PC-3 (cell line): ENCODE measurements around the gene DGKI. TPM values are rescaled to one million over a fixed set of nuclear protein-coding genes. Genes with fewer than 3 reads are reported as not detected.

Experiments used
- ATAC-seq: fragments of 200-7000 bp; cut with Tn5 transposase; 2 replicates; pipeline ENCODE4 v1.9.1; 2020; ENCODE audit warnings: mild to moderate bottlenecking, moderate library complexity
- BruUV-seq: library from RNA; stranded (reverse); fragments of 400-500 nt; replicated peaks from 2 replicates; lab custom pipeline; 2021; lab: Mats Ljungman, UMichigan
- CTCF ChIA-PET: fragments of 300-600 bp; sonication (Branson Sonifier 250); formaldehyde crosslinking; loops from one replicate; lab custom pipeline; 2022; ENCODE audit warnings: antibody characterized with exemption; lab: Charles Lee
- POLR2A ChIA-PET: fragments of 300-600 bp; sonication (Branson Sonifier 250); formaldehyde crosslinking; loops from one replicate; lab custom pipeline; 2022; ENCODE audit warnings: antibody characterized with exemption; ENCODE audit not compliant: unreplicated experiment; lab: Charles Lee
- DNase-seq: peaks from one replicate; pipeline ENCODE4 v3.0.0-alpha.2; 2015
- H2AFZ ChIP-seq: fragments of 300-600 bp; sonication (generic); 2 replicates; pipeline ENCODE4 v1.6.0; 2016; ENCODE audit warnings: antibody characterized with exemption, low read length
- H3F3A ChIP-seq: fragments of 300-600 bp; sonication (generic); one replicate; pipeline ENCODE4 v1.6.0; 2017; ENCODE audit warnings: antibody characterized with exemption, low read length, control low read depth, mild to moderate bottlenecking; ENCODE audit not compliant: unreplicated experiment
- H3K27ac ChIP-seq: fragments of 300-600 bp; sonication (generic); 2 replicates; pipeline ENCODE4 v1.5.1; 2016; ENCODE audit warnings: mild to moderate bottlenecking, low read length
- H3K27me3 ChIP-seq: fragments of 300-600 bp; sonication (generic); 2 replicates; pipeline ENCODE4 v1.6.1; 2016; ENCODE audit warnings: low read length, mixed read lengths
- H3K36me3 ChIP-seq: fragments of 300-600 bp; sonication (generic); 2 replicates; pipeline ENCODE4 v1.6.1; 2016; ENCODE audit warnings: low read depth, mixed run types, low read length, mixed read lengths
- H3K4me1 ChIP-seq: fragments of 300-600 bp; sonication (generic); 2 replicates; pipeline ENCODE4 v1.5.1; 2016; ENCODE audit warnings: low read length; ENCODE audit not compliant: insufficient read depth
- H3K4me2 ChIP-seq: fragments of 300-600 bp; sonication (generic); 2 replicates; pipeline ENCODE4 v1.6.0; 2016; ENCODE audit warnings: low read length
- H3K4me3 ChIP-seq: fragments of 300-600 bp; sonication (generic); 2 replicates; pipeline ENCODE4 v1.5.1; 2016; ENCODE audit warnings: mild to moderate bottlenecking, low read length, mixed read lengths
- H3K79me2 ChIP-seq: fragments of 300-600 bp; sonication (generic); 2 replicates; pipeline ENCODE4 v1.6.1; 2017; ENCODE audit warnings: low read length, mixed read lengths
- H3K9ac ChIP-seq: fragments of 300-600 bp; sonication (generic); 2 replicates; pipeline ENCODE4 v1.6.0; 2016; ENCODE audit warnings: mild to moderate bottlenecking, low read length
- H3K9me2 ChIP-seq: fragments of 300-600 bp; sonication (generic); replicated peaks from 2 replicates; pipeline ENCODE4 v1.6.1; 2016; ENCODE audit warnings: mixed run types, low read length, mixed read lengths
- H3K9me3 ChIP-seq: fragments of 300-600 bp; sonication (generic); 2 replicates; pipeline ENCODE4 v1.6.1; 2016; ENCODE audit warnings: low read length, mixed read lengths
- H4K20me1 ChIP-seq: fragments of 300-600 bp; sonication (generic); 2 replicates; pipeline ENCODE4 v1.6.1; 2016; ENCODE audit warnings: low read length, mixed read lengths
- CTCF ChIP-seq: fragments of 300-600 bp; sonication (generic); conservative IDR thresholded peaks from 2 replicates; pipeline ENCODE4 v1.5.1; 2017; ENCODE audit warnings: antibody characterized with exemption, low read depth, mild to moderate bottlenecking, low read length
- EZH2 ChIP-seq: fragments of 300-600 bp; sonication (generic); IDR thresholded peaks from one replicate; pipeline ENCODE4 v1.6.1; 2017; ENCODE audit warnings: antibody characterized with exemption, mild to moderate bottlenecking, low read length; ENCODE audit not compliant: unreplicated experiment
- EZH2phosphoT487 ChIP-seq: fragments of 300-600 bp; sonication (generic); IDR thresholded peaks from 2 replicates; pipeline ENCODE4 v1.6.1; 2018; ENCODE audit warnings: mild to moderate bottlenecking, antibody characterized with exemption, low read length, borderline replicate concordance
- intact Hi-C: fragments of 100-400 bp; cut with micrococcal nuclease; formaldehyde crosslinking; loops from 2 replicates; pipeline ENCODE4 v1.9.0; 2023
- total RNA-seq: library from RNA; depleted of rRNA; stranded (reverse); fragments of >200 nt; gene quantifications from 2 replicates; pipeline ENCODE4 v1.2.3, GENCODE V29; 2014

Gene DGKI
- total RNA-seq, 1 experiment from 2014 or later, result not detected

- Histone ChIP-seq H3K79me2 (no peaks in the 10 kb centered on the region), H3F3A (no peaks in the 10 kb centered on the region), H3K4me3 (no peak overlapping the region), H3K36me3 (no peaks in the 10 kb centered on the region), H3K27me3 (peaks cover 8% of the 10 kb centered on the region; the same call in 1 of the 2 replicates), H4K20me1 (no peaks in the 10 kb centered on the region), H3K4me2 (no peak overlapping the region), H3K9me2 (no peaks in the 10 kb centered on the region), H3K27ac (no peak overlapping the region), H2AFZ (no peak overlapping the region), H3K9me3 (no peaks in the 10 kb centered on the region), H3K4me1 (peaks cover 8% of the 10 kb centered on the region), H3K9ac (no peak overlapping the region)
- TF ChIP-seq EZH2 (no peak), EZH2phosphoT487 (no peak), CTCF (no peak)
- CTCF ChIA-PET, result no interaction called here
- ATAC-seq, result no peak
- no TSS peak for BruUV-seq
- POLR2A ChIA-PET, result interaction anchor here (0.6 kb wide), 1 partner anchor 322 kb away, joined by 4 read pairs; no protein-coding TSS in a partner anchor
- DNase-seq, result no peak
- intact Hi-C loops, result no loop called here
Measured at GRCh38 chr7:137396051-137396450, 450.7 kb downstream of the DGKI start.

GRCh38 chr7:137395420-137395819 is 451.4 kb downstream of the DGKI start:
- intact Hi-C loops, result no loop called here
- no peaks in the 10 kb centered on the region for H3K9me3 ChIP-seq
- CTCF ChIA-PET, result no interaction called here

More at GRCh38 chr7:137395420-137395819, 451.4 kb downstream of the DGKI start:
- Histone ChIP-seq H3K4me1 (peaks cover 8% of the 10 kb centered on the region), H2AFZ (no peak overlapping the region), H4K20me1 (no peaks in the 10 kb centered on the region), H3K9ac (no peak overlapping the region), H3F3A (no peaks in the 10 kb centered on the region), H3K4me2 (no peak overlapping the region), H3K27me3 (peaks cover 13% of the 10 kb centered on the region), H3K4me3 (no peak overlapping the region), H3K9me2 (no peaks in the 10 kb centered on the region), H3K36me3 (no peaks in the 10 kb centered on the region), H3K79me2 (no peaks in the 10 kb centered on the region), H3K27ac (no peak overlapping the region)
- DNase-seq (no peak), ATAC-seq (no peak)
- POLR2A ChIA-PET, result interaction anchor here (0.6 kb wide), 1 partner anchor 321 kb away, joined by 4 read pairs; no protein-coding TSS in a partner anchor
- no TSS peak for BruUV-seq
- TF ChIP-seq EZH2, result no peak
- no peak for TF ChIP-seq CTCF
- TF ChIP-seq EZH2phosphoT487, result no peak
